HT1080 (cell line): ENCODE data around the gene NOG. TPM values are rescaled to one million over a fixed set of nuclear protein-coding genes. Genes with fewer than 3 reads are reported as not detected.

Experiments
- DNase-seq: peaks from one replicate; pipeline ENCODE4 v3.0.0-alpha.2; 2015; ENCODE audit warnings: low read depth
- small RNA-seq: library from RNA; depleted of rRNA; stranded (forward); fragments of <200 nt; gene quantifications from one replicate; pipeline ENCODE3, GENCODE V24; 2014
- total RNA-seq: library from RNA; depleted of rRNA; stranded (reverse); fragments of >200 nt; shearing (Covaris generic); gene quantifications from 2 replicates; pipeline ENCODE4 v1.2.3, GENCODE V29; 2014; rRNA removed

NOG gene
- total RNA-seq, 1 experiment from 2014 or later = 36.1 TPM

DNA sequence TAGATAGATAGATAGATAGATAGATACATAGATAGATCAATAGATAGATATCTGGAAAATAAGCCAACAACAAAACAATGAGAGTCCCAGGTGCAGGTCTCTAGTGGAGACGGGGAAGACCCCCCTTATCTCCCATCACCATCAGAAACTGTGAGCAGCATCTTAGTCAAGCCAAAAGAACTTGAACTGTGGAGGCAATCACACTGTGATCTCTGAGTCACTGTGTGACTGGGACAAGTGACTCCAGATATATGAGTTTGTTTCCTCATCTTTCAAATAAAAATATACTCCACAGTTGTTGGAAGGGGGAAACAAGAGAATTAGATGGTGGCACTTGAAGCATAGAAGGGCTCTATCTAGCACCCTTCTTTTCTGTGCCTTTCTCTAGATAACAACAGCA, 42.1 kb downstream of the NOG start:
- DNase-seq = peak; percentile 11

DNA sequence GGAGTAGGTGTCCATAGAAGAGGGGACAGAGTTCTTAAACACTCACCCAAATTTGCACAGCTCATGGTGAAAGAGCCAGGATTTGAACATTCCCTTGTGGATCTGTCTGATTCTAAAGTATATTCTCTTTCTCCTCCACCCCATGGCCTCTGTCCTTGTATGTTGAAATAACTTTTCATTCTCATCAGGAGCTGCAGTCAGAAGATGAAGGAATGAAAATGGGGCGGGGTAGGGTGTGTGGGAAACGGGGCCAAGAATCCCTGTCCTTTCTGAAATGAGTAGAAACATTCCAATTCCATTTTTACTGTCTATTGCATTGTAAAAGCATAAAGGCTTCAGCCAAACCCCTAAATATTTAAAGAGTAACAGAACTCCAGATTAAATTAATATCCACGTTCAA, 42.8 kb downstream of the NOG start:
- no peak for DNase-seq

DNA sequence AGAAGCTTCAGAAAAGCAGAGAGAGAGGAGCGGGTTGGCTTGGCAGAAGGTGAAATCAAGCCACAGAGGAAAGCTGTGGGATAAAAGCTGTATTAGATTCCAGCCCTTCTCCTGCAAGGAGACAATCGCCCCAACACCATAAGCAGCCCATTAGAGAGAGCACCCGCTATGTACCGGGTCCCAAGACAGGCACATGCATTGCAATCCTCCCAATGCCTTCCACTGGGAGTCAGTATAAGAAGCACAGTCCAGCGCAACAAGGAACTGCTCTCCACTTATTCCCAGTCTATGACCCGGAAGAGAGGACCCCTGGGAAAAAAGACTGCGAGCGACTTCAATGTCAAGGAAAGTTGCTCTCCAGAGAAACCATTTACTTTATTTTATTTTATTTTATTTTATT, 43.8 kb downstream of the NOG start:
- DNase-seq = no peak

GRCh38 chr17:56638591-56639051, 45.1 kb downstream of the NOG start:
- no peak for DNase-seq

DNA sequence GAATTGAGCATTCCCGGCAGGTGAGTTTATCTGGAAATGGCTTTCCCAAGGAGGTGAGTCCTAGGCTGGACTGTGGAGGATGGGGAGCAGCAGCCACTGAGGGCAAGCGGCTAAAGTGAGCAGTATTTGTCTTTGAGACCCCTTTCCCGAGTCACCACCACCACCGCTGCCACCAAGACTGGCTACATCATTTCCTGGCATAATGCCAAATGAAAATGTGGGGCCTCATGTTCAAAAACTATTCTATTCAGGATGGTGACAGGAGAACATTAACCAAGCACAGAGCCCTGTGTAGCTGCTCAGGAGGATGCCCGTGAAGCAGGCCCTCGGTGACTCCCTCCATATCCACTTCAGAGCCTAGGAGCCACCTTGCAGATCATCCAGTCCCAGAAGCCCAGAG, 46.0 kb downstream of the NOG start:
- no peak for DNase-seq

- no peak for DNase-seq
Measured at GRCh38 chr17:56640116-56640515, 46.6 kb downstream of the NOG start.

DNA sequence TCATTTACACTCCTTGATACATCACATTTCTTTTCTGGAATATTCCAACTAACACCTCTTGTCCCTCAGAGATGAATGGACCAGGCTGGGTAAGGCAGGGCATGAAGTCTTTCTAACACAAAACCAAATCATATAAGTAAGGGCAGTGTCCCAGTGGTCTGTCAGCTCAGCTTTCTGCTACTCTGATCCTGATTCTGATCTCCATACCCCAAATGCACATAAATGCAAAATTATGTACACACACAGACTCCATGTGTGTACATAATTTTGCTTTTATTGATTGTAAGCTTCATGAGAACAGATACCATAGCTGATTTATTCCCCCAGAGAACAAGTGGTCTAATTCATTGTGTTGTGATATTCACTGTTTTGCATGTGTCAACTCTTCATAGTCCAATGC, 47.9 kb downstream of the NOG start:
- DNase-seq = no peak

GRCh38 chr17:56641894-56642293, 48.4 kb downstream of the NOG start:
- no peak for DNase-seq

GRCh38 chr17:56642424-56642823, 48.9 kb downstream of the NOG start:
- DNase-seq = no peak

Small RNA genes lying within 50 kb of the gene (small RNA-seq; reads per million reads assigned to genes)
- not detected for gene RPL39P33

Other genes starting within 250 kb of the NOG start
- gene C17orf67, start 240.2 kb downstream of the NOG start, total RNA-seq = 1.3 and 1.6 TPM in 2 replicates
- gene DGKE, start 240.5 kb downstream of the NOG start, total RNA-seq = 5.4 and 6.1 TPM in 2 replicates